Right lobe of liver (tissue), 4 donors: Measurements from ENCODE around the gene UCHL5.

Source experiments
- CTCF ChIP-seq, 4 donors: fragments of 200-600 bp in 3 of 4; fragments of 450-650 bp in 1 of 4; IDR thresholded peaks; one replicate each; pipeline versions ENCODE4 v1.5.1 to v1.8.0; 2016 to 2022; ENCODE audit warnings: antibody characterized with exemption in 4 of 4, mild to moderate bottlenecking in 2 of 4
- POLR2A ChIP-seq: fragments of 450-650 bp; IDR thresholded peaks from one replicate; pipeline ENCODE4 v1.6.1; 2017; ENCODE audit warnings: antibody characterized with exemption, mild to moderate bottlenecking
- donor health status: DM: no; HTN: no; CAD: no.
- donor health status: DM: no; HTN: no; CAD: no.
- donor health status: DM: no; HTN: yes; CAD: no.

DNA sequence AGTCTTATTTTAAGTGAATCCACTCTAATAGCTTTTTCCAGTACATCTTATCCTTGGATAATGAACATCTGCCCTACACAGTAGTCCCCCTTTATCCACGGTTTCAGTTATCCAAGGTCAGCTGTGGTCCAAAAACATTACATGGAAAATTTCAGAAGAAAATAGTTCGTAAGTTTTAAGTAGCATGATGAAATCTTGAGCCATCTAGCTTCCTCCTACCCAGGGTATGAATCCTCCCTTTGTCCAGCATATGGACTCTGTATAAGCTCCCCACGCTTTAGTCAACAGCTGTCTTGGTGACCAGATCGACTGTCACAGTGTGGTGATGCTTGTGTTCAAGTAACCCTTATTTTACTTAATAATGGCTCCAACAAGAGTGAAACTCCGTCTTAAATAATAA lies 43.5 kb upstream of the UCHL5 start:
- no peak for TF ChIP-seq POLR2A
- no peak for TF ChIP-seq CTCF (IDR thresholded peaks at IDR 0.05)
